Right lung (tissue), 5 donors: Measurements from ENCODE around the gene NFATC3. TPM values are rescaled to one million over a fixed set of nuclear protein-coding genes. Genes with fewer than 3 reads are reported as not detected.

Experiments used
- DNase-seq, 2 donors: peaks; one replicate each; pipeline ENCODE4 v3.0.0-alpha.2; 2013
- polyA plus RNA-seq, 5 donors: library from polyadenylated mRNA; unstranded; fragments of 120-200 nt; gene quantifications; one replicate each; pipeline versions ENCODE4 v1.2.1 to v1.2.3, GENCODE V29; 2013; ENCODE audit warnings: inconsistent platforms in 1 of 5, low replicate concordance in 1 of 5; ENCODE audit not compliant: insufficient read length in 5 of 5, insufficient read depth in 1 of 5

The NFATC3 gene
- polyA plus RNA-seq, 5 donors: 29.8 to 42.9 (median 40.5) TPM

DNA sequence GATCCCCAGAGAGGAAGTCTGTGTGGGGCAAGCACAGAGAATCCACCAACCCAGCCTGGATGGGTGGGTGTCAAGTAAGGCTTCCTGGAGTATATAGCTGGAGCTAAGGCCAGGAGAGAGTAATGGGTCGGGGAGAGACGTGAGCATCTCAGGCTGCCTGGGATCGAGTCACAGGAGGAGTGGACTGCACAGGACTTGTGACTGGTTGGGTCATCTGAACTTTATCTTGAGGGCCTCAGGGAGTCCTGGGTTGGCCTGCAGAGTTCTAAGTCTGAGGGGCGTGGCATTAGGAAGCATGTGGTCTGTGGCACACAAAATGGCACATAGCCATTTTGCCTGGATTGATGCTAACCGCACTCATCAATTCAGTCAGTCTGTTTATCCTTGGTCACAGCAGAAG lies 161.5 kb downstream of the NFATC3 start:
- DNase-seq: no peak

DNA sequence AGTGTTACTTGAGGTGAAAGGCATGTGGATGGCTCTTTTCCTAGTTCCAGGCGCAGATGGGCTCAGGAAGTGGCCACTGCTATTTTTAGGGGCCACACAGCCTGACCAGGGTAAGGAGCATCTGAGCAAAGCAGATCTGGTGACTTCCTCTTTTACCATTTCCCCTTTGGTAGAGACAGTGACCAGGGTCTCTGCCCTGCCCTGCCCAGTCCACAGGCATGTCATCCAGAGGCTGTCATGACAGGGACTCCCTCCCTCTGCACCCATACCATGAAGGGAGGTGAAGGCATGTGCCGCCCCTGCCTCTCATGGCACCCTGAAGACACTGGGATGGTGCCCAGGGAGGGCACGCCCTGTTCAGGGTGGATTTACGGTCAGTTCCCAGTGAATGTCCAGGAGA lies 162.2 kb downstream of the NFATC3 start:
- DNase-seq: no peak

DNA sequence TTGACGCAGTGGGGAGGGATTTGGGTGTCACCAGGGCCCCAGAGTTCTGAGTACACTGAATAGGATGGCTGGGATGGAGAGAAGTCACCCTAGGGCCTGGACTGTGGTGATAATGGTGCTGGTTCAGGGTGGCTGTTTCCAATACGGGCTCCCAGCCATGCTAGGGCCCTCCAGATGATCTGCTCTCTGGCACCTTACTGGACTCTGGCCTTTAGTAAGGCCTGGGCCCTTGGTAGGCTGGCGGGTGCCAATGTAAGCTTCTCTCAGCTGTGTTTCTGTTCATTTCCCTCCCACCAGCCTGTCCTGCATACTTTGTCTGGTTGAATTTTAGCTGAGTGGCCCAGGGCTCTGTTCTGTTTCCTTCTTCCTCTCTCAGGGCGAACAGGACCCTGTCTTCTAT lies 162.8 kb downstream of the NFATC3 start:
- no peak for DNase-seq

DNA sequence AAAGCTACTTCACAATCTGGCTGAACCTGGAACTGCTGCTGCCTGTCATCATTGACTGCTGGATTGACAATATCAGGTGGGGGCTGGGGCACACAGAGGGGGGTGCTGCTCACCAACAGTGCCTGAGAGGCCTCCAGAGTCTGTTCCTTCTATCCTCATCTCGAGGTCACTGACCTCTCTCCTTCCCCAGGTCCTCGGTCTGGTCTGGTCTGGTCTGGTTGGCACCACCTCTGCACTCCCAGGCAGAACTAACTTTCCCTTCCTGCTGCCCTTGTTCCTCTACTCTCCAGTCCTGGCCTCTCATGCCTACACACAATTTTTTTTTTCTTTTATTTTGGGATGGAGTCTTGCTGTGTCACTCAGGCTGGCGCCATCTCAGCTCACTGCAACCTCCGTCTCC lies 164.2 kb downstream of the NFATC3 start:
- DNase-seq: no peak

DNA sequence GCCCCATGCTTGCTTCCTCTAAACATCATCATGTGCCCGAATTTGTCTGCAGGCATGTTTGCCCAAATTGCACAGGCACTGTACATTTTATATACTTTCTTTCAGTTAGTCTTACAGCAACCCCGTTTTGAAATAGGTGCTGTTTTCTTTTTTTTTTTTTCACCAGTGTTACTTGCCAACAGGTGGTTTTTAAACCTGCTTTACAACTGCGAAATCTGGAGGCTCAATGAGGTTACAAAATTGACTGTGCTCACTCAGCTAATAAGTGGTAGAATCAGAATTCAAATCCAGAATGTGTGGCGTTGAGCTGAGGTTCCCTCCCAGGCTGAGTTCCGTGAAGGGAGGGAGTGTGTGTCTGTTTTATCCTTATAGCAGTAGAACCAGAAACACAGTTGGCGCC lies 165.8 kb downstream of the NFATC3 start:
- no peak for DNase-seq

DNA sequence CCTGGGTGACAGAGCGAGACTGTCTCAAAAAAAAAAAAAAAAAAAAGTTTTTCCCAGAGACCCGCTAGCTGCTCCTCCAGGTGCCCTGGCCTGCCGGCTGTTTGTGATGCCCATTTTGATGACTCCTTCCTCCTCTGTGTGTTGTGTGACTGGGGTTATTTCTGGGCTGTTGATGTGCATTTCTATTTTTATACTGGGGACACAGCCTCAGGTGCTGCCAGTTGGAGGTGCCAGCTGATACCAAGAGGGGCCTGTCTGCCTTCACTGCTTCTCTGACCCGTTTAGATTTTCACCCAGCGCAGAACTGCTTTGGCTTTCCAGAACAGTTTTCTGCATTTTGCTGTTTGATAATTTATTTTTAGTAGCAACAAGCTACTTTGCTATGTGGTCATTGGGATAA lies 166.7 kb downstream of the NFATC3 start:
- no peak for DNase-seq

DNA sequence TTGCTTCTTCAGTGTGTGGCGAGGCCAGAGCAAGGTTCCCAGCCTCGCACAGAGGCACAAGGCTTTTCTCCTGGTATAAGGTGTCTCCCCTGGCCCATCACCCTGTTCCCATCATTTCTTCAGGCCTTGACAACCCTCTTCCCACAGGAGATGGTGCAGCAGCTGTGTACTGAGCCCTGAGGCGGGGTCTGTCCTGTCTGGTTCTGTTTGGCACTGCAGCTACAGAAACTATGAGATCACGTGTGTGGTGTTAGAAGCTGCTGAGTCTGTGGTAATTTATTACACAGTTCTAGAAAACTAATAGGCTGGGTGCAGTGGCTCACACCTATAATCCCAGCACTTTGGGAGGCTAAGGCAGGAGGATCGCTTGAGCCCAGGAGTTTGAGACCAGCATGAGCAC lies 167.2 kb downstream of the NFATC3 start:
- no peak for DNase-seq

DNA sequence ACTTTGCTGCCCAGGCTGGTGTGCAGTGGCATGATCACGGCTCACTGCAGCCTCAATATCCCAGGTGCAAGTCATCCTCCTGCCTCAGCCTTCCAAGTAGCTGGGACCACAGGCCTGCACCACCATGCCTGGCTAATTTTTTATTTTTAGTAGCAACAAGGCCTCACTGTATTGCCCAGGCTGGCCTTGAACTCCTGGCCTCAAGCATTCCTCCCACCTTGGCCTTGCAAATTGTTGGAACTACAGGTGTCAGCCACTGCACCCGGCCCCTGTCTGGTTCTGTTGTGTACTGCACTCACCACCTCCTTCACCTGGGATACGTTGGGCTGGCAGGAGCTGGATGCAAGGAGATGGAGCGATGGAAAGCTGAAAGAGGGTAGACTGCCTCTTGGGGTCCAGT lies 168.6 kb downstream of the NFATC3 start:
- DNase-seq: no peak

DNA sequence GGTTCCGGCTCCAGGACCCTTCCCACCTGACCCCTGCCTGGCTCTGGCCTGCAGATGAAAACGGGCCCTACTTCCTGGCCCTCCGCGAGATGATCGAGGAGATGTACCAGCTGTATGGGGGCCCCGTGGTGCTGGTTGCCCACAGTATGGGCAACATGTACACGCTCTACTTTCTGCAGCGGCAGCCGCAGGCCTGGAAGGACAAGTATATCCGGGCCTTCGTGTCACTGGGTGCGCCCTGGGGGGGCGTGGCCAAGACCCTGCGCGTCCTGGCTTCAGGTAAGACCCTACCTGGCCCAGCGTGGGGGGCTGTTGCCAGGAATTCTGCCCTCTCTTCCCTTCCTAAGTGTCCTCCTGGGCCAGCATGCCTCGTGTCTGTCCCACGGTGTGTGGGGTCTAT lies 170.5 kb downstream of the NFATC3 start:
- DNase-seq: no peak

DNA sequence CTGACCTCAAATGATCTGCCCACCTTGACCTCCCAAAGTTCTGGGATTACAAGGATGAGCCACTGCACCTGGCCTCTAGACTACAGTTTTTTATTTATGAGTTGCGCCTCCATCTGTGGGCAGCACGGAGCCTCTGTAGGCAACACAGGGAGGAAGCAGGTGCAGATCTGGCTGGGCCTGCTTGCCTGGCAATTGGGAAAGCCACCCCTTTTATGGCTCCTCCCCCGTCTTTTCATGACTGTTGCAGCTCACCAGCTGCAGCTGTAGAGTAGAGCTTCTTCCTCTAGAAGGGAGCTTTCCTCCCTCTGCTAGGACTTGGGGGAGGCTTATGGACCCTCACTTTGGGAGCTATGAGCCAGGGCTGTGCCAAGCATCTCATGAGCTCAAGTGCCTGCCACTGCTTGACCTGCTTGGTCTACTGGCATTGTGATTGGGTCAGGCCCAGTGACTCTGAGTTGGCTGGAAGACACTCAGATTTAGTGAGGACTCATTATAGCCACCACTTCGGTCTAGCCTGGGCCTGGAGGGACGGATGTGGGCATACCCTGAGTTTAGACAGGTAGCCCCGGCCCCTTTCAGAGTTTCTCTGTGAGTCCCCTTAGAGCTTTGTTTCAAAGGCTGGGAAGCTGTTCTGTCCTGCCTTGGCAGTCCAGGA lies 172.2 kb downstream of the NFATC3 start:
- DNase-seq: no peak

DNA sequence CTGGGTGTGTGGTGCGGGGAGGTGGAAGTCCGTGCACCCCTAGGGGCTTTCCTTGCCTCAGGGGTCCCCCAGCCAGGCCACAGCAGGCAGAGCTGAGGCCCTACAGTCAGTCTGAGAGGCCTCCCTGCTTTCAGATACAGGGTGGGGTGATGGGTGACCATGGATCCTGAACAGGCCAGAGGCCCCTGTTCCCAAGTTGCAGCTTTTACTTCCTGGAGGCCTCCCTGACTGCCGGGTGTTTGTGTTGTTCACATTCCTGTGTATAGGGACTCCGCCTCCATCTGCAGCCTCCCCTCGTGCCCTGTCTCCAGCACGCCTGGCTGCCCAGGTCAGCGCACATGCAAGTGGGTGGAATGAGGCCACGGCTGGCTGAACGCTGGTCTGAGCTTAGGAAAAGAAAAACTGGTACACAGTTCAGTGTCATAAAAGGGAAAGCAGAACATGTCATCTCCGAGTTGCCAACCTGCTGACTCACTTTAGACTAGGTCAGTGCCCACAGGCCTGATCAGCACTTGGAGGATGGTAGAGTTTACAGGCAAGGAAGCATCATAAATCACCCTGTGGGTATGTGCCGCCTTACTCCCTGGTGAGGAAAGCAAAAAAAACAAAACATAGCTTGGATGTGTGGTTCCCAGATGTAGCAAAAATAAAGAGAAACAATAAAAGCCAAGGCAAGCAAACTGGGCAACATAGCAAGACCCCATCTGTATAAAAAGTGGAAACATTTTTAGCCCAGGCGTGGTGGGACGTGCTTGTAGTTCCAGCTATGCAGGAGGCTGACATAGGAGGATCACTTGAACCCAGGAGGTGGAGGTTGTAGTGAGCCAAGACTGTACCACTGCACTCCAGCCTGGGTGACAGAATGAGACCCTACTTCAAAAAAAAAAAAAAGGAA lies 173.0 kb downstream of the NFATC3 start:
- DNase-seq: no peak

DNA sequence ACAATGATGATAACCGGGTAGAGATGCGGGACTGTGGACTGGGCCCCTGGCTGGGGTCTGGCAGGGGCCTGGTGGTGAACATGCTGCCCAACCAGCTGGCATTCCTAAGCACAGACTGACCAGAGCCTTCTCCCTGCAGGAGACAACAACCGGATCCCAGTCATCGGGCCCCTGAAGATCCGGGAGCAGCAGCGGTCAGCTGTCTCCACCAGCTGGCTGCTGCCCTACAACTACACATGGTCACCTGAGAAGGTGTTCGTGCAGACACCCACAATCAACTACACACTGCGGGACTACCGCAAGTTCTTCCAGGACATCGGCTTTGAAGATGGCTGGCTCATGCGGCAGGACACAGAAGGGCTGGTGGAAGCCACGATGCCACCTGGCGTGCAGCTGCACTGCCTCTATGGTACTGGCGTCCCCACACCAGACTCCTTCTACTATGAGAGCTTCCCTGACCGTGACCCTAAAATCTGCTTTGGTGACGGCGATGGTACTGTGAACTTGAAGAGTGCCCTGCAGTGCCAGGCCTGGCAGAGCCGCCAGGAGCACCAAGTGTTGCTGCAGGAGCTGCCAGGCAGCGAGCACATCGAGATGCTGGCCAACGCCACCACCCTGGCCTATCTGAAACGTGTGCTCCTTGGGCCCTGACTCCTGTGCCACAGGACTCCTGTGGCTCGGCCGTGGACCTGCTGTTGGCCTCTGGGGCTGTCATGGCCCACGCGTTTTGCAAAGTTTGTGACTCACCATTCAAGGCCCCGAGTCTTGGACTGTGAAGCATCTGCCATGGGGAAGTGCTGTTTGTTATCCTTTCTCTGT lies 174.0 kb downstream of the NFATC3 start:
- DNase-seq: no peak

DNA sequence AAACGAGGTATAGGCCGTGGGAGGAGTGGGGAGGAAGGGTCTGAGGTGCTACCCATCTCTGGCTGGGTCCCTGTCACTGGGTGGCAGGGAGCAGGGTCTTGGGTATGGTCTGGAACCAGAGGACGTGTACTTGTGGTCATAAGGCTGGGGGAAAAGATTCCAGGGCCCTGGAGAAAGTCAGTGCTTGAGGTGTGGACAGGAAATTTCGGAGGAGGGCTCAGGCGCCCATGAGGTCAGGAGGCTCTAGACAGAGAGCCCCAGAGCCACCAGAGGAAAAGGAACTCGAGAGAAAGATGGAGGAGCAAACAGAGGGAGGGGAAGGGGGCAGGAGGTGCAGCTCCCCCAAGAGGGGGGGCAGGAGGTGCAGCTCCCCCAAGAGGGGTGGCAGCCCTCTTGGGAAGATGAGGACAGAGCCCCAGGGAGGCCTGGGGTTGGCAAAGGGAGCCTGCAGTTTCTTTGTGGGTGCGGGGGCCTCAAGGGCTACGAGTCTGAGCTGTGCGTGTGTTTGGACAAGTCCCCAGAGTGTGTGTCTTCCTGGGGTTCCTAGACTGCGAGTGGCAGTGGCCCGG lies 178.5 kb downstream of the NFATC3 start:
- DNase-seq: no peak

DNA sequence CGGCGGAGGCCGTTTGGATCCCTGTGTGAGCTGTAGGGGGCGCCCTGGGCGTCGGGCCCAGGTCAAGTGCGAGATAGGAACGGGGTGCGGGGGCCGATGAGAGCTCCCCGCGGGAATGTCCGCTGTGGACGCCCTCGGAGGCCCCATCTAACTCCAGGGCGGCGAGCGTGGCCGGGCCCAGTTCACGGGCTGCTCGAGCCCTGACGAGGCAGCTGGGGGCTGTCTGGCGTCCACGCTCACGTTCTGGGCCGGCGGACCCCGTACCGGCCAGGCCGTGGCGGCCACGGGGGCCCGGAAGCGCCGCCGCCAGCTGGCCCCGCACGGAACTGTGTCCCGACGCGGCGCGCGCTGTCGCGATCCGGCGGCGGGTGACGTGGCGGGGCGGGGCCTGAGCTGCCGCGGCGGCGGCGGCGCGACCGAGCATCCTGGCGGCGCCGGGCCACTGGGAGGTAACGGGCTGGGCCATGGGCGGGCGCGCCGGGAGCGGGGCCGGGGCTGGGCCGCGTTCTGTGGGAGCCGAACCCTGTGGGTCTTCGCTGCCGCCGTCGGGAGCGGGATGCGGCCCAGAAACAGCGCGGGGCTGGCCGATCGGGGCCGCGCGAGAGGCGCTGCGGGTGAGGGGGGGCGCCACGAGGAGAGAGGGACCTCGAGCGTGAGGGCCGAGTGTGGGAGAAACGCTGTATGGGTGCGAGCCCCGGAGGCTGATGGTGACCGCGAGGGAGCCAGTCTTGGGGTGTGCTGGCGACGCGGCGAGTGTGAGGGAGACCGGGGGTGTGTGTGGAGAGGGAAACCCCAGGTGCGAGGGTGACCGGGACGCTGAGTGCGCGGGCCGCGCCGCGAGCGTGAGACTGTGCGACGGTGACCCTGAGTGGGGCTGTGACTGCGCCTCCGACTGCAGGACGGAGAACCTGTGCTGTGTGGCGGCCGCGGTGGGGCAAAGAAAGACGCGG lies 179.2 kb downstream of the NFATC3 start, which contains the start of gene SLC7A6:
SLC7A6 (plus strand) TSS at position 399 of the 950 bp plus-strand sequence. CDS start 10,201 bp downstream, outside the sequence.
- peak; percentile 43 to 51 for DNase-seq

DNA sequence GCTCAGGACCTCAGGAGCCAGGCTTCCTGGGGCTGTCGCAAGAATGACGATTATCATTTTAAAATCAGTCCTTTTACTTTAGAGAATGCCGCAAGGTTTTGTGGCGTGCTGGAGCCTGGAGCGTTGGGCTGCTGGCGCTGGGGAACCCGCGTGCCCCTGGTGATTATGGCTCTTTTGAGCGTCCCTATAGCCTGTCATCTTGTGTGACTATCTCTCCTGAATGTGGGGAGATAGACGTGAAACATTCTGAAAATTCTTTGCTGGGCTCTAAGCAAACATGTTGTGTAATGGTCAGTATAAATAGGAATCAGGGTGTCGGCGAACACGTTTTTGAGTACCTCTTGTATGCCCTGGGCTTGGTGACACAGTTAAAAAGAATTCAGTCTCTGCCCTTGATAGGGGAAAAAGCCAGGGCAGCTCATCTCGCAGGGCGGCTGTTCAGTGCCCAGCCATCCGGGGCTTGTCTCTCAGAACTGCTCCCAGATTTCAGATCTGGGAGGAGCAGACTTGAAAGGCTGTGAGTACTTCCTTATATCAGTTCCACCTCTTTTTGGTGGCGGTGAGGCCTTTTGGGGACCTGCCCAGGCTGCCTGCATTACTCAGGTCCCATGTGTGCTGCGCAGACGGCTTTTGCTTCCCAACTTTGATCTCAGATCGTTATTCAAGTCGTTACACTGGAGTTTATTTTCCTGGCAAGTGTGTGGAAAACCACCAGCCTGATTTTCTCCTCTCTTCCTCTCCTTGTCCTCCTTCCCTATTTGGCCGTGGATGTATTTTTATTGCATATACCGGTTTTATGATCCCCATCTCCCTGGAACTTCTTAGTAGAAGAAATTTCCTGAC lies 180.1 kb downstream of the NFATC3 start:
- DNase-seq: peak; percentile 33 to 39

DNA sequence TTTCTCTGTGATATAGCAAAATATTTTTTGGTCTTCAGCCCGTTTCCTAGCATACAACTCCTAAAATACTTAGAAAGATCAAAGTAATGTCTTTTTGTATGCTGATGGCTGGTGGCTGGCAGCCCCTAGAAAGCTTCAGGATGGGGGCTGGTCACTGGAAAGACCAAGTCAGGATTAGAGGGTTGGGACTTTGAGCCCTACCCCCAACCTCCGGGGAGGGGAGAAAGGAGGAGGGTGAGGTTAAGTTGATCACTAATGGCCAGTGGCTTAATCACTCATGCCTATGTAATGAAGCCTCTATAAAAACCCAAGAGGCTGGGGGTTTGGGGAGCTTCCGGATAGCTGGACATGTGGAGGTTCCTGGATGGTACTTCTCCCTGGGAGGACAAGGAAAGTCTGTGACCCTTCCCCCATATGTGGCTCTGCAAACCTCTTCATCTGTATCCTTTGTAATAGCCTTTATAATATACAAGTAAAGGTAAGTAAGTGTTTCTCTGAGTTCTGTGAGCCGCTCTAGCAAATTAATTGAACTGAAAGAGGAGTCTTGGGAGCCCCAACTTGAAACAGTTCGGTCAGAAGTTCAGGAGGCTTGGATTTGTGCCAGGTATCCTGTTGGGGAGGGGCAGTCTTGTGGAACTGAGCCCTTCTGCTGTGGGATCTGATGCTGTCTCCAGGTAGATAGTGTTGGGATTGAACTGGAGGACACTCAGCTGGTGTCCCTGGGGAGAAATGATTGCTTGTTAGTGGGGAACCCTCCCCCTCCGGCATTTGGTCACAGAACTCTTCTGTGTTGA lies 182.6 kb downstream of the NFATC3 start:
- no peak for DNase-seq

DNA sequence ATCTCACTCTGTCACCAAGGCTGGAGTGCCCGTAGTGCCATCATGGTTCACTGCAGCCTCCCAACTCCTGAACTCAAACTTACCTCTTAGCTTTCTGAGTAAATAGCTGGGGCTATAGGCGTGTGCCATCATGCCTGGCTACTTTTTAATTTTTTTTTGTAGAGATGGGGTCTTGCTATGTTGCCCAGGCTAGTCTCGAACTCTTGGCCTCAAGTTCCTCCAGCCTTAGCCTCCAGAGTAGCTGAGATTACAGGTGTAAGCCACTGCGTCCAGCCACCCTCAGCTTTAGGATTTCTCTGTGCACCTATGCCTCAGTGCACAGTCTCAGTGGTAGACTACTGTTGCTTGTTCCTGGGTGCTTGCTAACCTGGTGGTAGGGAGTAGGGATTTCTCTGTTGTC lies 184.6 kb downstream of the NFATC3 start:
- no peak for DNase-seq

DNA sequence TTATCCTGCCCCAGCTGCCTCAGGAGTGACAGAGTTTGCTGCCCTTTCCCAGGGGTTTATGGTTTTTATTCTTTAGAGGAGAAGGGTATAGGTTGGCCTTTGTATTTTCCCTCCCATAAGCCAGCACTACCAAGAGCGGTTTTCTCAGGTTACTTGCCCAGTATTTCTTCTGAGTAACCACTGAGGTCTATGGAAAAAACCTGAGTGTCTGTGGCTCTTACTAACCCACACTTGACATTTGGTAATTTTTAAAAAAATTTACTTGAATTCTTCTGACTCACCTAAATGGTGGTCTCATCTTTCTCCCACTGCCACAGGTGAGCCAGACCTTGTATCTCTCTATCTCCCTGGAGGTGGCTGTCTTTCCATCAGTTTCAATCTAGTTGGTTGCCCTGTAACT lies 185.2 kb downstream of the NFATC3 start:
- DNase-seq: no peak
